Ovary (tissue), 1 donor: Measurements from ENCODE around the gene TMEM235.

Source experiments
- EP300 ChIP-seq: sonication (generic); formaldehyde crosslinking; IDR thresholded peaks from one replicate; pipeline ENCODE4 v1.6.1; 2017; ENCODE audit warnings: antibody characterized with exemption
- POLR2A ChIP-seq: fragments of 450-650 bp; IDR thresholded peaks from one replicate; pipeline ENCODE4 v1.6.1; 2017; ENCODE audit warnings: antibody characterized with exemption, mild to moderate bottlenecking, moderate library complexity

DNA sequence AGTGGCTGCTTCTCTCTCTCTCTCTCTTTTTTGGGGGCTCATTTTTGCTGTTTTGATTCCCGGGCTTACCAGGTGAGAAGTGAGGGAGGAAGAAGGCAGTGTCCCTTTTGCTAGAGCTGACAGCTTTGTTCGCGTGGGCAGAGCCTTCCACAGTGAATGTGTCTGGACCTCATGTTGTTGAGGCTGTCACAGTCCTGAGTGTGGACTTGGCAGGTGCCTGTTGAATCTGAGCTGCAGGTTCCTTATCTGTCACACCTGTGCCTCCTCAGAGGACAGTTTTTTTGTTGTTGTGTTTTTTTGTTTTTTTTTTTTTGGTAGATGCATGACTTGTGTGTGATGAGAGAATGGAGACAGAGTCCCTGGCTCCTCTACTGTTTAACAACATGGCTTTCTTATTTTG is 7.7 kb upstream of the TMEM235 start:
- TF ChIP-seq POLR2A, result no peak
- no peak for TF ChIP-seq EP300
